Endothelial cell of umbilical vein (primary cell): ENCODE measurements around the gene CASKIN2.

Experiments
- EZH2 ChIP-seq: IDR thresholded peaks from 2 replicates; pipeline ENCODE4 v1.6.1; 2012; ENCODE audit warnings: borderline replicate concordance, low read depth, mild to moderate bottlenecking, moderate library complexity, low read length, inconsistent platforms; ENCODE audit not compliant: severe bottlenecking
- MAX ChIP-seq: IDR thresholded peaks from 2 replicates; pipeline ENCODE4 v1.6.1; 2011; ENCODE audit not compliant: insufficient read depth, insufficient read length
- MYC ChIP-seq: IDR thresholded peaks from one replicate; pipeline ENCODE4 v1.6.1; 2011; ENCODE audit warnings: mild to moderate bottlenecking, low read depth, low read length
- POLR2A ChIP-seq: IDR thresholded peaks from 2 replicates; pipeline ENCODE4 v1.6.1; 2012; ENCODE audit warnings: low read depth, mild to moderate bottlenecking, control low read depth, low read length
- POLR2AphosphoS5 ChIP-seq: IDR thresholded peaks from 2 replicates; pipeline ENCODE4 v1.6.1; 2012; ENCODE audit warnings: low read depth, mild to moderate bottlenecking, control low read depth, low read length, moderate library complexity; ENCODE audit not compliant: insufficient read depth
- TF ChIP-seq, protein P1 (sequence below), 2 donors: IDR thresholded peaks; 1 replicate in 1 of 2; 2 replicates in 1 of 2; pipeline ENCODE4 v1.5.1; 2011; ENCODE audit warnings: low read length in 2 of 2, mild to moderate bottlenecking in 2 of 2, moderate library complexity in 2 of 2, control low read depth in 1 of 2, inconsistent platforms in 1 of 2, low read depth in 1 of 2; ENCODE audit not compliant: insufficient read depth in 1 of 2; ENCODE audit errors: extremely low read depth in 1 of 2

GRCh38 chr17:75498039-75498725, 17.2 kb downstream of the CASKIN2 start:
- no peak for TF ChIP-seq EZH2
- TF ChIP-seq, protein P1, sequence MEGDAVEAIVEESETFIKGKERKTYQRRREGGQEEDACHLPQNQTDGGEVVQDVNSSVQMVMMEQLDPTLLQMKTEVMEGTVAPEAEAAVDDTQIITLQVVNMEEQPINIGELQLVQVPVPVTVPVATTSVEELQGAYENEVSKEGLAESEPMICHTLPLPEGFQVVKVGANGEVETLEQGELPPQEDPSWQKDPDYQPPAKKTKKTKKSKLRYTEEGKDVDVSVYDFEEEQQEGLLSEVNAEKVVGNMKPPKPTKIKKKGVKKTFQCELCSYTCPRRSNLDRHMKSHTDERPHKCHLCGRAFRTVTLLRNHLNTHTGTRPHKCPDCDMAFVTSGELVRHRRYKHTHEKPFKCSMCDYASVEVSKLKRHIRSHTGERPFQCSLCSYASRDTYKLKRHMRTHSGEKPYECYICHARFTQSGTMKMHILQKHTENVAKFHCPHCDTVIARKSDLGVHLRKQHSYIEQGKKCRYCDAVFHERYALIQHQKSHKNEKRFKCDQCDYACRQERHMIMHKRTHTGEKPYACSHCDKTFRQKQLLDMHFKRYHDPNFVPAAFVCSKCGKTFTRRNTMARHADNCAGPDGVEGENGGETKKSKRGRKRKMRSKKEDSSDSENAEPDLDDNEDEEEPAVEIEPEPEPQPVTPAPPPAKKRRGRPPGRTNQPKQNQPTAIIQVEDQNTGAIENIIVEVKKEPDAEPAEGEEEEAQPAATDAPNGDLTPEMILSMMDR (IDR thresholded peaks at IDR 0.05; ENCODE audit: extremely low read depth in 1 of 2, insufficient read depth in 1 of 2, low read depth in 1 of 2, low read length in 2 of 2), result no peak
- TF ChIP-seq POLR2AphosphoS5, result no peak
- no peak for TF ChIP-seq POLR2A
- no peak for TF ChIP-seq MAX
- no peak for TF ChIP-seq MYC
